ENCODE data around the gene TNFAIP8L1. TPM values are rescaled to one million over a fixed set of nuclear protein-coding genes. Genes with fewer than 3 reads are reported as not detected.

TNFAIP8L1 gene
- total RNA-seq, 1 donor = 5.5 TPM

DNA sequence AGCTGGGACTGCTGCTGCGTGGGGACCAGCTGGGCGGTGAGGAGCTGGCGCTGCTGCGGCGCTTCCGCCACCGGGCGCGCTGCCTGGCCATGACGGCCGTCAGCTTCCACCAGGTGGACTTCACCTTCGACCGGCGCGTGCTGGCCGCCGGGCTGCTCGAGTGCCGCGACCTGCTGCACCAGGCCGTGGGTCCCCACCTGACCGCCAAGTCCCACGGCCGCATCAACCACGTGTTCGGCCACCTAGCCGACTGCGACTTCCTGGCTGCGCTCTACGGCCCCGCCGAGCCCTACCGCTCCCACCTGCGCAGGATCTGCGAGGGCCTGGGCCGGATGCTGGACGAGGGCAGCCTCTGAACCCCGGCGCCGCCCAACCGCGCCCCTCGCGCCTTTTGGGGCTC lies 12.8 kb downstream of the TNFAIP8L1 start:
- Histone ChIP-seq H3K4me3 (ENCODE audit: low read length) (no peak overlapping the region), H3K4me1 (ENCODE audit: insufficient read depth, low read length) (peaks cover 8% of the 10 kb centered on the region), H3K27me3 (ENCODE audit: insufficient read depth, low read length) (no peaks in the 10 kb centered on the region)

DNA sequence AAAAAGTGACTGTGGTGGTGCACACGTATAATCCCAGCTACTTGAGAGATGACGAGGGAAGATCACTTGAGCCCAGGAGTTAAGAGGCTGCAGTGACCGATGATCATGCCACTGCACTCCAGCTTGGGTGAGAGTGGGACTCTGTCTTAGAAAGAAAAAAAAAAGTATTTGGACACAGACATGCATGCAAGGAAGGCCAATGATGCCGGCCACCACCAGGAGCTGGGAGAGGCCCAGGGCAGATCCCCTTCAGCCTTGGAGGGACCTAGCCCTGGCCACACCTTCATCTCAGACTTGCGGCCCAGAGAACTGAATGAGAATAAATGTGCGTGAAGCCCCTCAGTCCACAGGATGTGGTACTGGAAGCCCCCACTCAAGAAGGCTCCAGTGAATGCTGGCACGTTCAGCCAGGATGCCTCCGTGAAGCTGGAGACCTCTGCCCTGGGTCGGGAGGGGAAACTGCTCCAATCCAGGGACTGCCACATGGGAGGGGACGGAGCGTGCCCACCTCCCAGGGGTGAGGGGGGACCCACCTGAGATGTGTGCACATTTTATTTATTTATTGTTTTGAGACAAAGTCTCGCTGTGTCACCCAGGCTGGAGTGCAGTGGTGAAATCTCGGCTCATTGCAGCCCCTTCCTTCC lies 14.6 kb downstream of the TNFAIP8L1 start:
- Histone ChIP-seq H3K9me3 (ENCODE audit: low read depth, low read length) (no peaks in the 10 kb centered on the region), H3K4me1 (ENCODE audit: insufficient read depth, low read length) (no peaks in the 10 kb centered on the region), H3K4me3 (ENCODE audit: low read length) (no peak overlapping the region), H3K27me3 (ENCODE audit: insufficient read depth, low read length) (no peaks in the 10 kb centered on the region)

More for the DNA sequence above, 12.8 kb downstream of the TNFAIP8L1 start:
- no peaks in the 10 kb centered on the region for H3K9me3 ChIP-seq (ENCODE audit: low read depth, low read length)

DNA sequence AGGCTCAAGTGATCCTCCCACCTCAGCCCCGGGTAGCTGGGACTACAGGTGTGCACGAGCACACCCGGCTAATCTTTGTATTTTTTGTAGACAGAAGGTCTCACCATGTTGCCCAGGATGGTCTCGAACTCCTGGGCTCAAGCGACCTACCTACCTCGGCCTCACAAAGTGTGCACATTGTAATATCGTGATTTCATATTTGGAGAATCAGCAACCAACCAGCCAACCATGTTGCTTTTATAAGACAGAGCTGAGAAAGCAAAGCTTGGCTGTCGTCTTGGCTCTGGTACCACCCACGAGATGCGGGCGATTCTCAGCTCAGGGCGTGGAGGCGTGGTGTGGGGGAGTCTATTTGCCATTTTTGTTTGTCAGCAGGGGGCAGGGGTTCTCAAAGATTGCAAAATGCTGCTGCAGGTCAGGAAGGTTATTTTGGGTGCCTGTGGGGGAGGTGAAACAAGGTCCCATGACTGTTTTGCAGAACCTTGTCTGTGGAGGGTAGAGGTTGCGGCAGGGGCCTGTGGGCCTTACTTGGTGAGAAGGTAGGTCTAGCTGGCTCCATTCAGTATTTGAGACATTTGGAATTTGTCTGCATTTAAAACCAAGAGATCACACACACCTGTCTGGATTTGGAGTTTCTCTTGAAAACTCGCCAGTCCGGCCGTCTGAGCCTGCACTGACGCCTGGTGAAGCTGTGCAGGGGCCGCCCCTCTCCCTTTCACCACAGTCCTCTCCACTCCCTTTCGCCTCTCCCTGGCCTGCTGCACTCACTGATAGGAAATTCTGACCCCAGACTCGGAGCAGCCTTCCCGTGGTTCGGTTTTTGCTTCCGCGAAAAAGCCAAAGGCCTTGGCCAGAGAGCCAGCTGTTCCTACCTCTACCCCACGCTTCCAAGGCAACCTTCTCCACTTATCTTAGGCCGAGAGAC lies 15.4 kb downstream of the TNFAIP8L1 start:
- H3K4me1 ChIP-seq (ENCODE audit: insufficient read depth, low read length) = no peaks in the 10 kb centered on the region
- H3K4me3 ChIP-seq (ENCODE audit: low read length) = no peak overlapping the region
- H3K9me3 ChIP-seq (ENCODE audit: low read depth, low read length) = no peaks in the 10 kb centered on the region
- no peaks in the 10 kb centered on the region for H3K27me3 ChIP-seq (ENCODE audit: insufficient read depth, low read length)

DNA sequence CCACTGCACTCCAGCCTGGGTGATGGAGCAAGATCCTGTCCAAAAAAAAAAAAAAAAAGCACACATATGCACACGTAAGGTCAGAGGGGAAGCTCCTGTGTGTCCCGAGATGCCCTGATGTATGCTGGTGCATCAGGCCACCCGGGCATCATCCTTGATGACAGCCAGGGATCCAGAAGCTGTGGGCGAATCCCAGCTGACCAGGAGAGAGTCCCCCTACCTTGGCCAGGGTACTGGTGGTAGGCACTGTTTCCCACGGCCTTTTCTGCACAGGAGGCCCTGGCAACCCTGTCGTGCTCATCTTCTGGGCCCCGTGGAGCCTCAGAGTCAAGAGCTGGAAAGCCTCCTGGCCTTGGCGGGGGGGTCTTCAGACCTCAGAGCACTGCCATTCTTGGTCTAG lies 16.8 kb downstream of the TNFAIP8L1 start:
- H3K4me1 ChIP-seq (ENCODE audit: insufficient read depth, low read length) = no peaks in the 10 kb centered on the region
- no peaks in the 10 kb centered on the region for H3K27me3 ChIP-seq (ENCODE audit: insufficient read depth, low read length)
- no peak overlapping the region for H3K4me3 ChIP-seq (ENCODE audit: low read length)
- no peaks in the 10 kb centered on the region for H3K9me3 ChIP-seq (ENCODE audit: low read depth, low read length)

DNA sequence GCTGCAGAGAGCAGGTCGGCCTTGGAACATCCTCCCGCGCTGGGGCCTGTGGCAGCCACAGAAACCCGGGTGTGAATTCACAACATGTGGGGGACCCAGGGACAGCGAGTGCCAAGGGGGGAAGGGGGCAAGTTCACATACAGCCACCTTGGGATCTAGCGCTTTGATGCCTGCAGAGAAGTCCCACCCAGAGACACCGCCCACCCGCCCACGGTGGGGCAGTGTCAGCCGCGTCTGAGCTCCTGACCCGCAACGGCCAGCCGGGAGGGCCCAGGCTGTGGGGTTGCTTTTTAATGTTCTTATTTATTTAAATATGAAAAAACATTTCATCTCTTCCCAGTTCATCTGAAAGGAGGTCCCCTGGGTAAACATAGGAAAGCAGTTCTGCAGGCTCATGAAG lies 17.9 kb downstream of the TNFAIP8L1 start:
- Histone ChIP-seq H3K4me3 (ENCODE audit: low read length) (no peak overlapping the region), H3K27me3 (ENCODE audit: insufficient read depth, low read length) (no peaks in the 10 kb centered on the region), H3K9me3 (ENCODE audit: low read depth, low read length) (no peaks in the 10 kb centered on the region), H3K4me1 (ENCODE audit: insufficient read depth, low read length) (no peaks in the 10 kb centered on the region)

DNA sequence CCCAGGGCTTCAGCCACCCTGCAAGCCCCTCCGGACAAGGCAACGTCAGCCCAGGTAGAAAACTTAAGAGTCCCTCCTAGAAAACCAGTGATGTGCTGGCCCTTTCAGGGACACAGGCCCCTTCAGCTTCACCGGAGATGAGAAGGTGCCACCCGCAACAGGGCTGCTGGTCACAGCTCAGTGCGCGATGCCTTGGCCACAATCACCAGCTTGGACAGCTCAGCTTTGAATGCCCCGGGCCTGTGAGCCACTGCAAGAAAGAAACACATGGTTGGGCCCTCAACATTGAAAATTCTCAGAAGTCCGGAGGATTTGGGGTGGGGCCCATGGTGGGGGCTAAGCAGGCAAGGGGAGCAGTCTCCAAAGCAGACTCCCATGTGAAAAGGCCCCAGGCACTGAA lies 18.5 kb downstream of the TNFAIP8L1 start:
- Histone ChIP-seq H3K9me3 (ENCODE audit: low read depth, low read length) (no peaks in the 10 kb centered on the region), H3K4me3 (ENCODE audit: low read length) (no peak overlapping the region), H3K27me3 (ENCODE audit: insufficient read depth, low read length) (no peaks in the 10 kb centered on the region), H3K4me1 (ENCODE audit: insufficient read depth, low read length) (no peaks in the 10 kb centered on the region)

DNA sequence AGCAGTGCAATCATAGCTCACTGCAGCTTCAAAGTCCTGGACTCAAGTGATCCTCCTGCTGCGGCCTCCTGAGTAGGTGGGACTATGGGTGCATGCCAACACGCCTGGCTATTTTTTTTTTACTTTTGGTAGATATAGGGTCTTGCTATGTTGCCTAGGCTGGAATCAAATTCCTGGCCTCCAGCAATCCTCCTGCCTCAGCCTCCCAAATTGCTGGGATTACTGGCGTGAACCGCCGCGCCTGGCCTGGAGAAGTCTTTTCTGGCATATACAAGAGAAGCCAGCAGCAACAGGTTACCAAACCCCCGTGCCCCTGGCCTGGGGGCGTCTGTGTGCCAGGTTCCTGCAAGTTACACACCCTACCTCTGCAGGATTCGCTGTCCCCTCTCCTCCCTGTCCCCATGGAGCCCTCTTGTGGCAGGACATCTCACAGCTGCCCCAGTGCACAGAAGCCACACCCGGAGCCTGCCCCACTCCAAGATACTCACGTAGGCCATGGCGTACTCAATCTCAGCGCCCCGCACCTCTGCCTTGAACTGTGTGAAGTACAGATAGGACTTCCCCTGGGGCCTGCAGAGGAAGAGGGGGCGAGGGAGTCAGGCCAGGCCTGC lies 21.0 kb downstream of the TNFAIP8L1 start:
- H3K4me3 ChIP-seq (ENCODE audit: low read length) = no peak overlapping the region
- no peaks in the 10 kb centered on the region for H3K4me1 ChIP-seq (ENCODE audit: insufficient read depth, low read length)
- no peaks in the 10 kb centered on the region for H3K27me3 ChIP-seq (ENCODE audit: insufficient read depth, low read length)
- H3K9me3 ChIP-seq (ENCODE audit: low read depth, low read length) = no peaks in the 10 kb centered on the region

DNA sequence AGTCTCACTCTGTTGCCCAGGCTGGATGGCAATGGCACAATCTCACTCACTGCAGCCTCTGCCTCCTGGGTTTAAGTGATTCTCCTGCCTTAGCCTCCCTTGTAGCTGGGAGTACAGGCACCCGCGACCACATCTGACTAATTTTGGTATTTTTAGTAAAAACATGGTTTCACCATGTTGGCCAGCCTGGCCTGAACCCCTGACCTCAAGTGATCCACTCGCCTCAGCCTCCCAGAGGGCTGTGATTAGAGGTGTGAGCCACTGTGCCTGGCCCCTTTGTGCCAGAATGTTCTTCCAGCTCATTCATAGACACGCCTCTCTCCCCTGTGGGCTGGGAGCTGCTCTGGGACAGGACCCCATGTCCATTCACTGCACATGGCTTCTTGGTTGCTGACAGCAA lies 21.7 kb downstream of the TNFAIP8L1 start:
- Histone ChIP-seq H3K9me3 (ENCODE audit: low read depth, low read length) (no peaks in the 10 kb centered on the region), H3K4me3 (ENCODE audit: low read length) (no peak overlapping the region), H3K27me3 (ENCODE audit: insufficient read depth, low read length) (no peaks in the 10 kb centered on the region), H3K4me1 (ENCODE audit: insufficient read depth, low read length) (no peaks in the 10 kb centered on the region)

DNA sequence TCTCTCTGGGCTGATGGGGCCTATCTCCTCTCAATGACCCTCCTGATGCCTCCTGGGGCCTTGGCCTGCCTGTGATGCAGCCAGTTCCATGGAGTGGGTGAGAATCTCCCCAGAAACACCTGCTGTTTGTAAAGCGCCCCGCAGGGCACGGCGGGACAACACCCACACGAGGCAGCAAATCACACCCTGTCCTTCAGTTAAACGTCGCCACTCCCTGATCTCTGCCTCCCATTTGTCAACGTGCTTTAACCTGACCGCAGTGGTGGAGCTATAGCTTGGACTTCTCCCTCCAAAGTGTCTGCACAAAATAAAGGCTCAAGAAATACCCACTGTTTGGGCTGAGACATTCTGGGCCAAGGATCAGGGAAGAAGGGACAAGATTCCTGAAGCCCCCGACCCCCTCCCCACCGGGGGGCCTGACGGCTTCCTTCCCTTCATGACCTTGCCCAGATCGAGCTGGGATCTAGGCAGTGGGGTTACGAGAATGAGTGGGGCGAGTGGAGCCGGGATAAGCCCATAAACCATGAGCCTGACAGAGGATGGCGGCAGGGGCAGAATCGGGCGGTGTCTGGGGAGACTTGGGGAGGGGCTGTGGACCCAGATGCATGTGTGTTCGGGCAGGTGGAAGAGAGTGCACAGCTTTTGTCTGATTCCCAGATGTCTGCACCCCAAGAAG lies 22.8 kb downstream of the TNFAIP8L1 start:
- Histone ChIP-seq H3K9me3 (ENCODE audit: low read depth, low read length) (no peaks in the 10 kb centered on the region), H3K4me1 (ENCODE audit: insufficient read depth, low read length) (no peaks in the 10 kb centered on the region), H3K4me3 (ENCODE audit: low read length) (no peak overlapping the region), H3K27me3 (ENCODE audit: insufficient read depth, low read length) (no peaks in the 10 kb centered on the region)

DNA sequence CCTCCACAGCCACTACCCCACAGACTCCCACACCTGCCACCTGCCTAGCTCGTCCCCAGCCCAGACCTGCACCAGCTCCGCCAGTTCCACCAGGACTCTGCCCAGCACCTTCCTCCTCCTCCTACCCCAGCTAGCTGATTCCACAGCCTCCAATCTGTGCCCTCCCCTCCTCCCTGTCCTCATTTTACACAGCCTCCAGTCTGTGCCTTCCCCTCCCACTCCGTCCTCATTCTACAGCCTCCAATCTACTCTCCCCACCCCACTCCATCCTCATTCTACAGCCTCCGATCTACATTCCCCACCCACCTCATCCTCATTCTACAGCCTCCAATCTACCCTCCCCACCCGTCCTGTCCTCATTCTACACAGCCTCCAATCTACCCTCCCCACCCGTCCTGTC lies 23.5 kb downstream of the TNFAIP8L1 start:
- H3K4me1 ChIP-seq (ENCODE audit: insufficient read depth, low read length) = no peaks in the 10 kb centered on the region
- no peak overlapping the region for H3K4me3 ChIP-seq (ENCODE audit: low read length)
- no peaks in the 10 kb centered on the region for H3K9me3 ChIP-seq (ENCODE audit: low read depth, low read length)
- H3K27me3 ChIP-seq (ENCODE audit: insufficient read depth, low read length) = no peaks in the 10 kb centered on the region

DNA sequence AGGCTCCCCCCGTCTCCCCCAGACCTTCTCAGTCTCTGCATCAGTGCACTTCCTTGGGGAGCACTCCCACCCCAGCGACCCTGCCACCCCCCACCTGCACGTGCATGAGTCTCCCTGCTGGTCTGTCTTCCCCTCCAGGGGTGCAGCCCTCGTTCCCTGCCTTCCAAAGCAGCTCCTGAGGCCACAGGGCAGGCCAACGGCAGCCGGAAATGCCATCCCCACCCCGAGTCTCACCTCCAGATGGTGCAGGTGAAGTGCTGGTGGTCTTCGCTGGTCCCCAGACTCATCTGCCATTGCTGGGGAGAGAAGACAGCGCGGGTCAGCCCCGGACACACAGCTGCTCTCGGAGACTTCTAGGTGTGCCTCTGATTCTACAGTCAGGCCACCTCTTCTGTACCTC lies 25.3 kb downstream of the TNFAIP8L1 start:
- Histone ChIP-seq H3K4me3 (ENCODE audit: low read length) (no peak overlapping the region), H3K27me3 (ENCODE audit: insufficient read depth, low read length) (no peaks in the 10 kb centered on the region), H3K9me3 (ENCODE audit: low read depth, low read length) (no peaks in the 10 kb centered on the region), H3K4me1 (ENCODE audit: insufficient read depth, low read length) (peaks cover 14% of the 10 kb centered on the region)

DNA sequence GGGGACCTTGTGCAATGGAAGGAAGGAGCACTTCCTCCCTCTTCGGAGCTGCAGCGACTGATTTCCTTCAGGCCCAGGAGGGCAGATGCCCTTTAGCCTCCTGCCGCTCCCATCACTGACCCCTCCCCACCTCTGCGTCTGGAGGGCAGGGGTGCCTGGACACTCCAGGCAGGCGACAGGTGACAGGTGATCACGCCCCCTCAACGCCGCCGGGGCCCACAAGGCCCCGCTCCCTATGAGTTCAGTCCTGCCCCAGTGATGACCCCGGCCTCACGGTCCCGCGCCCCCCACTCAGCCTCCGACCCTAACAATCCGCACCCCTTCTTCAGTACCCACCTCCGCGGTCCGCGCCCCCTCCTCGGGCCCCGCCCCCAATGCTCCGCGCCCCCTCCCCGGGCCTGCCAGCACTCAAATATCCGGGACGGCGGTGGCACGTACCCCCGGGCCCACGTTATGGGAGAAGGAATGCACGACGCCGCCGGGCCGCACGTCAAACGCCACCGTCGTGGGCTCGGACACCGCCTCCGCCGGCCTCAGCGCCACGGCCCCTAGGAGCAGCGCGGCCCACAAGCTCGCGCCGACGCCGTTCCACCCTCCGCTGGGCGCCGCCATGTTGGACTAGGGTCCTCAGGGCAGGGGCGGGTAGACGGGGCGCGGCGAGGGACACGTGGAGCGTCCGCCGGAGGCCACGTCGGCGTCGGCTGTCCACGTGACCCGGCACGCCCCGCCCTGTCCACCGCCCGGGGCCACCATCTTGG lies 30.6 kb downstream of the TNFAIP8L1 start, which contains the start of gene MYDGF:
TSS of gene MYDGF (minus strand) at position 620 of the 758 bp plus-strand sequence. CDS start at position 612, 8 bp downstream.
- H3K4me1 ChIP-seq (ENCODE audit: insufficient read depth, low read length) = peaks cover 14% of the 10 kb centered on the region
- peak within 1 kb of the TSS; percentile 57 for H3K4me3 ChIP-seq (ENCODE audit: low read length)
- no peaks in the 10 kb centered on the region for H3K27me3 ChIP-seq (ENCODE audit: insufficient read depth, low read length)

DNA sequence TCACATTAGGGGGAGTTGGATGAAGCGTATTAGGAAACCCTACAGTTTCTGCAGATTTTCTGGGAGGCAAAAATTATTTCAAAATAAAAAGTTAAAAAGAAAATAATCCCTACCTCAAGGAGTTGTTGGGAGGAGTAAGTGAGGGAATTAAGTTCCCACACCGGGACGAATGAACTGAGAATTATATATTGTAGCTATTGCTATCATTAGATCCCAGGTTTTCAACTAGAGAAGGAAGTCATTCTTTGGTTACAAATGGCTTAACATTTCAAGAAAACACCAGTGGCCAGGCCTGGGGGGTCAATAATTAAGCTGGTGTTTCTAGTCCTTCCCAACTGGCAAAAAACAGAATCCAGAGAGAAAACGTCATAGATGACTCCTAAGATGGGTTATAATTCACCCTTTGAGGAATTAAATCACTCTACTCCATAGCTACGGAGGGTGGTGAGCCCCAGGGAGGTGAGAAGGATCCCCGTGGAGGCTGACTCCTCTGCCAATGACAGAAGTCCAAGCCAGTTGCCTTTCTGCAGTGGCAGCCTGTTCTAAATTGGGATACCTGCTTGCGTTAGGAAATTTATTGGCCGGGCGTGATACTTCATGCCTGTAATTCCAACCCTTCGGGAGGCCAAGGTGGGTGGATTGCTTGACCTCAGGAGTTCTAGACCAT lies 32.0 kb downstream of the TNFAIP8L1 start:
- Histone ChIP-seq H3K9me3 (ENCODE audit: low read depth, low read length) (no peaks in the 10 kb centered on the region), H3K4me1 (ENCODE audit: insufficient read depth, low read length) (peaks cover 14% of the 10 kb centered on the region), H3K27me3 (ENCODE audit: insufficient read depth, low read length) (no peaks in the 10 kb centered on the region), H3K4me3 (ENCODE audit: low read length) (no peak overlapping the region)

More for the DNA sequence above, 30.6 kb downstream of the TNFAIP8L1 start, which contains the start of gene MYDGF:
- H3K9me3 ChIP-seq (ENCODE audit: low read depth, low read length) = no peaks in the 10 kb centered on the region

DNA sequence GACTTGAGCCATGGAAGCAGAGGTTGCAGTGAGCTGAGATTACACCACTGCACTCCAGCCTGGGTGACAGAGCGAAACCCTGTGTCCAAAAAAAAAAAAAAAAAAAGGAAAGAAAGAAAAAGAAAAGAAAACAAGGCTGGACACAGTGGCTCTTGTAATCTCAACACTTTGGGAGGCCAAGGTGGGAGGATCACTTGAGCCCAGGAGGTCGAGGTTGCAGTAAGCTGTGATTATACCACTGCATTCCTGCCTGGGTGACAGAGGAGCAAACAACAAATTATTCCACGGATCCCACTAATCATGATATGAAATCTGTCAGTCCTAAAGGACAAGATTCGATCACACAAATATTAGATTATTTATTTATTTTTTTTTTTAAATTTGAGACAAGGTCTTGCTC lies 33.9 kb downstream of the TNFAIP8L1 start:
- H3K9me3 ChIP-seq (ENCODE audit: low read depth, low read length) = no peaks in the 10 kb centered on the region
- H3K4me3 ChIP-seq (ENCODE audit: low read length) = no peak overlapping the region
- no peaks in the 10 kb centered on the region for H3K27me3 ChIP-seq (ENCODE audit: insufficient read depth, low read length)
- H3K4me1 ChIP-seq (ENCODE audit: insufficient read depth, low read length) = peaks cover 13% of the 10 kb centered on the region
